Thoracic aorta (tissue), 2 donors: ENCODE results near the gene TSKU. TPM values are rescaled to one million over a fixed set of nuclear protein-coding genes. Genes with fewer than 3 reads are reported as not detected.

Experiments used
- ATAC-seq: fragments of 150-250 bp; one replicate; pipeline ENCODE4 v1.8.0; 2017; ENCODE audit warnings: low read depth; ENCODE audit not compliant: insufficient number of reproducible peaks, low FRiP score
- DNase-seq: peaks from one replicate; pipeline ENCODE4 v3.0.0-alpha.2; 2020; ENCODE audit warnings: low spot score
- H3K27ac ChIP-seq, 2 donors: fragments of 200-600 bp; sonication (generic); 1 replicate in 1 of 2; 2 replicates in 1 of 2; pipeline ENCODE4 v1.5.1; 2016; ENCODE audit warnings: mild to moderate bottlenecking in 2 of 2, moderate library complexity in 2 of 2
- H3K27me3 ChIP-seq: fragments of 200-600 bp; sonication (generic); replicated peaks from 2 replicates; pipeline ENCODE4 v1.6.0; 2016; ENCODE audit warnings: mild to moderate bottlenecking; ENCODE audit not compliant: insufficient read depth
- H3K36me3 ChIP-seq: fragments of 200-600 bp; sonication (generic); one replicate; pipeline ENCODE4 v1.5.1; 2016
- H3K4me1 ChIP-seq, 2 donors: fragments of 200-600 bp; sonication (generic); 1 replicate in 1 of 2; 2 replicates in 1 of 2; pipeline versions ENCODE4 v1.5.1 to v1.6.0; 2016; ENCODE audit warnings: low read depth in 2 of 2, mild to moderate bottlenecking in 1 of 2; ENCODE audit not compliant: control insufficient read depth in 1 of 2
- H3K4me3 ChIP-seq: fragments of 200-600 bp; sonication (generic); 2 replicates; pipeline ENCODE4 v1.5.1; 2016; ENCODE audit warnings: mild to moderate bottlenecking
- H3K9me3 ChIP-seq: fragments of 200-600 bp; sonication (generic); 2 replicates; pipeline ENCODE4 v1.5.1; 2016
- total RNA-seq, 2 donors: library from RNA; depleted of rRNA; stranded (reverse); fragments of >200 nt; gene quantifications; one replicate each; pipeline versions ENCODE4 v1.1.0 to v1.2.3, GENCODE V29; 2016
- TF ChIP-seq, protein P1 (sequence below): fragments of 200-600 bp; sonication (generic); IDR thresholded peaks from one replicate; pipeline ENCODE4 v1.5.1; 2019; ENCODE audit warnings: antibody characterized with exemption

Gene TSKU
- total RNA-seq, 2 donors from 2014 or later: 42.2 to 100 TPM

DNA sequence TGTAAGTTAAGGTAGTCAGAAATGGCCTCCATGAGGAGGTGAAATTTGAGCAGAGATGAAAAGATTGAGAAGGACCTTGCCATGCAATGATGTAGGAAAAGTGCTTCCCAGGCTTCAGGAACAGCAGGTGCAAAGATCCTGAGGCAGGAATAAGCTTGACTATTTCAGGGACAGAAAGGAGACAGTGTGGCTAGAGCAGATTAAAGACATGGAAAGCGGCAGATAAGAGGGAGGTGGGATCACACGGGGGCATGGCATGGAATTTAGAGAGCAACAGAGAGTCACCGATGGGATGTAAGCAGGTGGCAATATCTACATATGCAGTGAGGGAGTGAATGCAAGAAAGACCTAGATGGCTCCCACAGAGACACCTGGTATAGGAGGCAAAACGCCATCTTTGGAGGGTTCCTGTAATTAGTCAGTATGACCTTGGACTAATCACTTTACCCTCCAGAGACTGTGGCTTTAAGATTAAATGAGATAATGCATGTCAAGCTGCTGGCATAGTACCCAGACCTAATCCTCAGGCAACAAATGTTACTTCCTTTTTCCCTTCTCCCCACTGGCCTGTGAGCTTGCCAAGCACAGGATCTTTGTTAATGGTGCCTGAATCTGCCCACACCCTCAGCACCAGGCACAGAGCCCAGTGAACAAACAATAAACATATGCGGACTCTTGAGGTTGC lies 52.9 kb downstream of the TSKU start:
- no peaks in the 10 kb centered on the region for H3K9me3 ChIP-seq
- no peaks in the 10 kb centered on the region for H3K36me3 ChIP-seq
- DNase-seq (no peak), ATAC-seq (no peak)
- no peaks in the 10 kb centered on the region for H3K27me3 ChIP-seq
- H3K4me1 ChIP-seq: peaks cover 0 to under 1% of the 10 kb centered on the region in 2 donors
- no peak overlapping the region for H3K27ac ChIP-seq
- TF ChIP-seq, protein P1, sequence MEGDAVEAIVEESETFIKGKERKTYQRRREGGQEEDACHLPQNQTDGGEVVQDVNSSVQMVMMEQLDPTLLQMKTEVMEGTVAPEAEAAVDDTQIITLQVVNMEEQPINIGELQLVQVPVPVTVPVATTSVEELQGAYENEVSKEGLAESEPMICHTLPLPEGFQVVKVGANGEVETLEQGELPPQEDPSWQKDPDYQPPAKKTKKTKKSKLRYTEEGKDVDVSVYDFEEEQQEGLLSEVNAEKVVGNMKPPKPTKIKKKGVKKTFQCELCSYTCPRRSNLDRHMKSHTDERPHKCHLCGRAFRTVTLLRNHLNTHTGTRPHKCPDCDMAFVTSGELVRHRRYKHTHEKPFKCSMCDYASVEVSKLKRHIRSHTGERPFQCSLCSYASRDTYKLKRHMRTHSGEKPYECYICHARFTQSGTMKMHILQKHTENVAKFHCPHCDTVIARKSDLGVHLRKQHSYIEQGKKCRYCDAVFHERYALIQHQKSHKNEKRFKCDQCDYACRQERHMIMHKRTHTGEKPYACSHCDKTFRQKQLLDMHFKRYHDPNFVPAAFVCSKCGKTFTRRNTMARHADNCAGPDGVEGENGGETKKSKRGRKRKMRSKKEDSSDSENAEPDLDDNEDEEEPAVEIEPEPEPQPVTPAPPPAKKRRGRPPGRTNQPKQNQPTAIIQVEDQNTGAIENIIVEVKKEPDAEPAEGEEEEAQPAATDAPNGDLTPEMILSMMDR: no peak
- H3K4me3 ChIP-seq: no peak overlapping the region

DNA sequence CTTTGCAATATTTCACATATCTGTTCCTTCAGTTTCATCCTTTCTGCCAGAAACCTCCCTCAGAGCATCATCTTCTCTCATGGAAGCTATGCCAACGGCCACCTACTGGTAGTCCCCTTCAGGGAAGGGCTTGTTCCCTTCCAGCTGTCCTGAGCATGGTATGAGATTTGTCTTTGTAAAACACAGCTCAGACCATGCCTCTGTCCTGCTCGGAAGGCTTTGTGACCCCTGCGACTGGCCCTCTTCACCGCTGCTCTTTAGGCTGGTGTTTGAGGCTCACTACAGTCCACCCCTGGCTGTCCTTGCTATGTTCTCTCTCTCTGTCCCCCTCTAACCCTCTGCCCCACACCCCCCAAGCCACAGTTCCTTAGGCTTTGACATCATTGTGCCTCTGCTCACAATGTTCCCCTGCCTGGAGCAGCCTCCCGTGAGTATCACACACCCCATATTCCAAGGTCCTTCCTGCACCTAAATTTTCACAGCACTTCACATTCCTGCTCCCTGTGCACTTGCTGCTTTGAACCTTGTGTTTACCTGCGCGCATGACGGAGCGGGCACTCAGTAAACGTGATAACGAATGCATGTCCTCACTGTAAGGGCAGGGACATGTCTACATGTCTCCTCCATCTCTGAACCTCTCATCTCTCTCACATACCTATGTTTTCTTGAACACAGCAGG lies 53.6 kb downstream of the TSKU start:
- Histone ChIP-seq H3K27me3 (no peaks in the 10 kb centered on the region), H3K27ac (no peak overlapping the region), H3K4me3 (no peak overlapping the region), H3K9me3 (no peaks in the 10 kb centered on the region), H3K4me1 (no peaks in the 10 kb centered on the region), H3K36me3 (no peaks in the 10 kb centered on the region)
- DNase-seq: no peak
- no peak for ATAC-seq
- TF ChIP-seq, protein P1: no peak

DNA sequence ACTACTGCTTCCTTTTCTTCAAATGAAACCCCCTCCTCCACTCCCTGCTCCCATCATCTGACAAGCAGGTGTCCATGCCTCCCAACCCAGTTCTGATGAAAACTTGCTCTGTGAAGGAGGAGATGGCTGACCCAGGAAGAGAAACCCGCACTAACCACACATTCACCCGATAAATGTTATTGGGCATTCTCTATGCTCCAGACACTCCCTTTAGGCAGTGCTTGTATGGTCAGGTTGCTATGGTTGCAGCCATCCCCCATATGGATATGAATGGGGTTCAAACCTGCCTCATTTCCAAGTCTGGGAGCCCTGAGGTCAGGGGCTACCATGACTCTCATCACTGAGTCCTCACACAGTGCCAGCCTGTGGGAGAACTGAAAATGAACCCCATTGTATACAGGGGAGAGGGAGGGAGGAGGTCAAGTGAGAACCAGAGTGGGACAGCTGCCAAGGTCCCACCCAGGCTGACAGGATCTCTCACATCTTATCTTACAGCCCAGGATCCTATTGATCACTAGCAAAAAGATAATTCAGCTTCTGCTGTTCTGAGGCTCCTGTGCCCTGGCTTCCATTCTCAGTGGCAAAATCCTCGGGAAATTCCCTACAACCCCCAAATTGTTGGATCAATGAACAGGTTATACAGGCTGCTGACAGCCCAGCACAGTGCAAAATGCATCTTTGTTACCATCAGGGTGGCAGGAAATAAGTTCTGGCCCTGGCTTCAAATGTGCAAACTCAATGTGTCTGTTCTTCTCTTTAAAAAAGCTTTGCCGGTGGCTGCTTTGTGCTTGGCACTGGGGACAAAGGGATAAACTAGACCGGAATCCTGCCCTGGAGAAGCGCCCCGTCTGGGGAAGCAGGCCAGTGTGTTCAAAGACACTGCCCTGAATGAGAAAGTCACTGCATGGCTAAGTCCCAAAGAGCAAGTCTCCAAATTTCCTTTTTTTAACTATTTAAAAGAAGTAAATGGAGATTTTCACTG lies 54.8 kb downstream of the TSKU start:
- Histone ChIP-seq H3K4me1 (no peaks in the 10 kb centered on the region), H3K27ac (no peak overlapping the region), H3K36me3 (no peaks in the 10 kb centered on the region), H3K27me3 (no peaks in the 10 kb centered on the region), H3K9me3 (no peaks in the 10 kb centered on the region), H3K4me3 (no peak overlapping the region)
- no peak for DNase-seq
- TF ChIP-seq, protein P1: no peak
- no peak for ATAC-seq

DNA sequence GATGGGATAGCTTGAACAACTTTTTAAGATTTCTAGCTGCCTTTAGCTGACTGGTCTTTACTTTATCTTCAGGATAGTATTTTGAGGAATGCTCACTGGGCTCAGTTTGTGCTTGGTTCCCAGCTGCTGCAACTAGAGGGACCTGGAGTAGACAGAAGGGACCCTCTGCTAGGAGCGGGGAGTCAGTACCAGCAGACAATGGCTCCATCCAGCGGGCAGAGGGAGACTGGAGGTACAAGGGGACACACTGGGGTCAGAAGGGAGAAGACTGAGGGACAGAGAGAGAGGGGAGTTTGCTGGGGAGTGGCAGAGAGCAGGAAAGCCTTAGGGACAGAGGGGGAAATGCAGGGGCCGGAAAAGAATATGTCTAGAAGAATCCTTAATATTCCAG lies 55.5 kb downstream of the TSKU start:
- TF ChIP-seq, protein P1: no peak
- ATAC-seq (no peak), DNase-seq (no peak)
- Histone ChIP-seq H3K4me1 (no peaks in the 10 kb centered on the region), H3K27me3 (no peaks in the 10 kb centered on the region), H3K36me3 (no peaks in the 10 kb centered on the region), H3K27ac (no peak overlapping the region), H3K4me3 (no peak overlapping the region), H3K9me3 (no peaks in the 10 kb centered on the region)

DNA sequence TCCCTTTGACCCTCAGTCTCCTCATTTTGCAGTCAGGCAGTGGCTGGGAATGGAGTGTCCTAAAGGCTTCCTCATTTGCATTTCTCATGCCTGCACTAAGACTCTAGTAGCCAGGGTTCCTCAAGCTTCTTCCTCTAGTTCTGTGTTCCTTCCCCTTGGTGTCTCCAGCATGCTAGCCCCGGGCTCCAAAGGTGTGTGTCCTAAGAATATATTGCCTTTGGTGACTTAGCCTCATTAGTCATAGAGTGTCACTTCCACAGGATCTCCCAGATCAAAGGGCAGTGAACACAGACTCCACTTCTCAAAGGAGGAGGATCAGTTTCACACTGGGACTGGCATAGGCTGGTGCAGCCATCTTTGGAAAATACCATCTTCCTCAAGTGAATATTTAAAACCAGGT lies 56.2 kb downstream of the TSKU start:
- no peak overlapping the region for H3K4me3 ChIP-seq
- no peaks in the 10 kb centered on the region for H3K9me3 ChIP-seq
- H3K27ac ChIP-seq: no peak overlapping the region
- TF ChIP-seq, protein P1: no peak
- no peaks in the 10 kb centered on the region for H3K4me1 ChIP-seq
- H3K36me3 ChIP-seq: no peaks in the 10 kb centered on the region
- DNase-seq (no peak), ATAC-seq (no peak)
- H3K27me3 ChIP-seq: no peaks in the 10 kb centered on the region
